Uterus (tissue), 4 donors: ENCODE measurements around the gene SLC25A28. TPM values are rescaled to one million over a fixed set of nuclear protein-coding genes. Genes with fewer than 3 reads are reported as not detected.

Source experiments
- DNase-seq, 2 donors: peaks; one replicate each; pipeline ENCODE4 v3.0.0-alpha.2; 2019 to 2020
- H3K27ac ChIP-seq, 2 donors: fragments of 200-600 bp; sonication (generic); 1 replicate in 1 of 2; 2 replicates in 1 of 2; pipeline ENCODE4 v1.5.1; 2016 to 2018
- H3K27me3 ChIP-seq, 2 donors: fragments of 200-600 bp; sonication (generic); one replicate each; pipeline ENCODE4 v1.5.1; 2018 to 2019; ENCODE audit warnings: control low read depth in 1 of 2
- H3K36me3 ChIP-seq, 2 donors: fragments of 200-600 bp; sonication (generic); one replicate each; pipeline ENCODE4 v1.5.1; 2019; ENCODE audit warnings: control low read depth in 1 of 2
- H3K4me1 ChIP-seq, 2 donors: fragments of 200-600 bp; sonication (generic); one replicate each; pipeline ENCODE4 v1.5.1; 2018 to 2019; ENCODE audit warnings: control low read depth in 1 of 2
- H3K4me3 ChIP-seq, 2 donors: fragments of 200-600 bp; sonication (generic); 1 replicate in 1 of 2; 2 replicates in 1 of 2; pipeline ENCODE4 v1.5.1; 2018 to 2019; ENCODE audit warnings: mild to moderate bottlenecking in 1 of 2
- H3K9me3 ChIP-seq, 2 donors: fragments of 200-600 bp; sonication (generic); one replicate each; pipeline ENCODE4 v1.5.1; 2019; ENCODE audit warnings: control low read depth in 1 of 2
- CTCF ChIP-seq, 4 experiments: fragments of 200-600 bp in 2 of 4; fragments of 450-650 bp in 2 of 4; sonication (generic) in 2 of 4; IDR thresholded peaks; one replicate each; pipeline ENCODE4 v1.5.1; 2016 to 2019; ENCODE audit warnings: antibody characterized with exemption in 4 of 4, mild to moderate bottlenecking in 2 of 4, moderate library complexity in 1 of 4
- POLR2A ChIP-seq, 2 donors: fragments of 450-650 bp; IDR thresholded peaks; one replicate each; pipeline ENCODE4 v1.6.1; 2016; ENCODE audit warnings: antibody characterized with exemption in 2 of 2, mild to moderate bottlenecking in 1 of 2, moderate library complexity in 1 of 2
- intact Hi-C: fragments of 100-400 bp; cut with DNase I; formaldehyde crosslinking; loops from one replicate; pipeline ENCODE4 v1.15.1; 2023; ENCODE audit warnings: low total_unique reads
- total RNA-seq, 4 donors: library from RNA; depleted of rRNA in 3 of 4; stranded (reverse); fragments of >200 nt in 3 of 4; gene quantifications; one replicate each; pipeline versions ENCODE4 v1.1.0 to v1.2.4, GENCODE V29; 2014 to 2023
- donor health status: DM: yes; HTN: yes; CAD: no.

SLC25A28 gene
- 10 to 100 TPM; 11.0 to 72.4 (median 38.8) TPM for total RNA-seq

GRCh38 chr10:99619851-99620710 lies at the start of gene SLC25A28:
Gene SLC25A28, minus strand, starts transcription at chr10:99620439. Its CDS starts 104 bp downstream, at chr10:99620335.
- H3K4me3 ChIP-seq = peak within 1 kb of the TSS; percentile 81
- H3K27ac ChIP-seq = peak within 1 kb of the TSS; percentile 98 to 99
- no peaks in the 10 kb centered on the region for H3K36me3 ChIP-seq
- peak; percentile 93 to 98 for DNase-seq
- TF ChIP-seq CTCF (IDR thresholded peaks at IDR 0.05) (no peak), POLR2A (IDR thresholded peaks at IDR 0.05) (no peak)
- intact Hi-C loops = no loop called here
- H3K4me1 ChIP-seq = peaks cover 7 to 22% of the 10 kb centered on the region in 2 donors
- H3K9me3 ChIP-seq = no peaks in the 10 kb centered on the region
- H3K27me3 ChIP-seq = no peaks in the 10 kb centered on the region

DNA sequence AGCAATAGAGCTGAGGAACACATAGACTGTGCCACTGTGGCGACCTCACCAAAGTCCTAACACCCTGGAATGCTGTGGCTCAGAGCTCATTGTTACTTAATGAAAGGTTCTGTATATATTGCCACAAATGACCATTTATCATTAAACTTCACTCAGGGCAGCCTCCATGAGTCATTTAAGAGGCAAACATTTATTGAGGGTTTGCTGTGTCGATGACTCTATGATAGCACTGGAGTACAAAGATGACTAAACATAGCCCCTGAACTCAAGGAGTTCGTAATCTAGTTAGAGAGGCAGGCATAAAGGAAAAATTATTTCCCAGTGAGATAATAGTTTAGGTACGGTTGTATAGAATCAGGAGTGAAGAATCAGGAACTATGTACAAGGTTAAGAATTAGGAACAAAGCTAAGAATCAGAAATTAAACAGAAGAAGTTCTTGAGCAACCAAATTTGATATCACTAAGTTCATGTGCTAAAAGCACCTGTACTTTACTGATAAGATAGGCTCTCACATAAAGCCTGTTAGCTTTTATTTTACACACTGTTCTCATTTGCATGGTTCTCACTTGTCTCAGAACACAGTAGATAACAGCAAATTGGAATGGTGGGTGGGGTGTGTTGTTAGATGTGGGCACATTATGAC lies 47.0 kb upstream of the SLC25A28 start:
- Histone ChIP-seq H3K9me3 (no peaks in the 10 kb centered on the region), H3K4me1 (no peaks in the 10 kb centered on the region), H3K4me3 (no peak overlapping the region), H3K36me3 (no peaks in the 10 kb centered on the region), H3K27ac (no peak overlapping the region), H3K27me3 (no peaks in the 10 kb centered on the region)
- TF ChIP-seq CTCF (IDR thresholded peaks at IDR 0.05) (no peak), POLR2A (IDR thresholded peaks at IDR 0.05) (no peak)
- no peak for DNase-seq
- intact Hi-C loops = no loop called here

DNA sequence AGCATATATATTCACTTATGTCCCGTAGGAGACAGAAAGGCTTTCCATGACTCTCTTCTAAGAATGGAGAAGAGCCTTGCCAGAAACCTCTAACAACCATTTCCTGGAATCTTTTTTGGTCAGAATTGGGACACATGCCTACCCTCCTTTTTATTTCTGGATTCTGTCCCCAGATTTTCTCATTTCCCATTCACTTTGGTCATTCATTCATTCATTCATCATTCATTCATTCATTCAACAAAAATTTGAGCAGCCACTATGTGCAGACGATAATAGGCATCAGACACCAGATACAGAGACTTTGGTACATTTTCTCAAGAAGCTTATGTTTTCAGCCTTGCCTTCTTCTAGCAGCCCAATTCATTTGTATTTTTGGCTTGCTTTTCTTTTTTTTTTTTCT lies 45.1 kb upstream of the SLC25A28 start:
- Histone ChIP-seq H3K36me3 (no peaks in the 10 kb centered on the region), H3K4me1 (no peaks in the 10 kb centered on the region), H3K4me3 (no peak overlapping the region), H3K27ac (no peak overlapping the region), H3K9me3 (no peaks in the 10 kb centered on the region), H3K27me3 (no peaks in the 10 kb centered on the region)
- DNase-seq = no peak
- no peak for TF ChIP-seq CTCF (IDR thresholded peaks at IDR 0.05)
- TF ChIP-seq POLR2A (IDR thresholded peaks at IDR 0.05) = no peak
- intact Hi-C loops = no loop called here

DNA sequence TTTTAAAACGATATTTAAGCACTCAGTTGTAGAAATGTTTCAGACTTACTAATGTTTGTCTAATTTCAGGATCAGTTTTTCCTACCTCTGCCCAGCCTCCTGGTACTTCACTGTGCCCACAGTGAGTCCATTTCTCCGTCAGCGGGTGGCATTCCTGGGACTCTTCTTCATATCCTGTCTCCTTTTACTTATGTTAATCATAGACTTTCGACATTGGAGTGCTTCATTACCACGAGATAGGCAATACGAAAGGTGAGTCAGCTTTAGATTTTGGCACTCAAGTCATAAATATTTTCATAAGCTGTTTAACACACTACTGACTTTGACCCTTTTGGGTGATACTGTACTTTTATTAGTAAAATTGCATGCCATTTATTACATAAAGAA lies 41.1 kb upstream of the SLC25A28 start:
- H3K9me3 ChIP-seq = no peaks in the 10 kb centered on the region
- TF ChIP-seq CTCF (IDR thresholded peaks at IDR 0.05) = no peak
- TF ChIP-seq POLR2A (IDR thresholded peaks at IDR 0.05) = no peak
- no peak overlapping the region for H3K4me3 ChIP-seq
- intact Hi-C loops = no loop called here
- H3K27me3 ChIP-seq = no peaks in the 10 kb centered on the region
- H3K36me3 ChIP-seq = no peaks in the 10 kb centered on the region
- no peak for DNase-seq
- peaks cover 0 to 5% of the 10 kb centered on the region in 2 donors for H3K4me1 ChIP-seq
- no peak overlapping the region for H3K27ac ChIP-seq
